HEK293 (cell line): ENCODE results near the gene ZNF425.

Experiments used
- CTCF ChIA-PET: fragments of 350-600 bp; formaldehyde crosslinking; extraction: SDS; loops from one replicate; lab custom pipeline; 2021; ENCODE audit warnings: antibody characterized with exemption; lab: Yijun Ruan, JAX
- POLR2A ChIA-PET: fragments of 300-600 bp; formaldehyde crosslinking; extraction: SDS; loops from one replicate; lab custom pipeline; 2020; ENCODE audit warnings: antibody characterized with exemption, inconsistent platforms; lab: Yijun Ruan, JAX
- H3K27ac ChIP-seq: fragments of 200-500 bp; sonication (Bioruptor generic); 2 replicates; pipeline ENCODE4 v1.5.1; 2014; ENCODE audit warnings: low read depth, low read length, control low read depth, inconsistent platforms; ENCODE audit errors: extremely low read depth
- H3K36me3 ChIP-seq, 2 experiments: fragments of 200-500 bp in 1 of 2; sonication (Bioruptor generic) in 1 of 2; 1 replicate in 1 of 2; 2 replicates in 1 of 2; pipeline ENCODE4 v1.5.1; 2014 to 2017; ENCODE audit warnings: inconsistent platforms in 2 of 2, low read length in 2 of 2; ENCODE audit not compliant: control insufficient read depth in 2 of 2, insufficient read depth in 1 of 2
- H3K4me1 ChIP-seq: fragments of 200-500 bp; sonication (Bioruptor generic); 2 replicates; pipeline ENCODE4 v1.5.1; 2014; ENCODE audit warnings: mild to moderate bottlenecking, low read length, inconsistent platforms; ENCODE audit not compliant: control insufficient read depth, insufficient read depth
- H3K4me3 ChIP-seq: 2 replicates; pipeline ENCODE4 v1.5.1; 2011; ENCODE audit warnings: low read depth, mild to moderate bottlenecking, control low read depth, low read length, moderate library complexity
- H3K9me3 ChIP-seq: fragments of 200-500 bp; sonication (Bioruptor generic); 2 replicates; pipeline ENCODE4 v1.5.1; 2014; ENCODE audit warnings: low read depth, low read length, inconsistent platforms; ENCODE audit not compliant: control insufficient read depth, insufficient read depth
- HOXC10 ChIP-seq: sonication (generic); formaldehyde crosslinking; IDR thresholded peaks from 2 replicates; pipeline ENCODE4 v1.8.1; 2023; ENCODE audit warnings: mild to moderate bottlenecking, missing genetic modification reagents
- KLF1 ChIP-seq: fragments of 450-650 bp; formaldehyde crosslinking; IDR thresholded peaks from 2 replicates; pipeline ENCODE4 v1.5.1; 2016; ENCODE audit warnings: missing biosample characterization, missing genetic modification characterization
- SETDB1 ChIP-seq: IDR thresholded peaks from one replicate; pipeline ENCODE4 v1.6.1; 2017; ENCODE audit warnings: mild to moderate bottlenecking, low read length, moderate library complexity, mixed read lengths; ENCODE audit not compliant: insufficient read length
- TCF7L2 ChIP-seq: IDR thresholded peaks from 2 replicates; pipeline ENCODE4 v1.6.1; 2011; ENCODE audit warnings: low read depth, mild to moderate bottlenecking, inconsistent platforms, low read length, moderate library complexity, borderline replicate concordance
- ZFHX2 ChIP-seq: fragments of 450-650 bp; formaldehyde crosslinking; conservative IDR thresholded peaks from 2 replicates; pipeline ENCODE4 v1.5.1; 2016; ENCODE audit warnings: missing biosample characterization, missing genetic modification characterization
- ZFP69B ChIP-seq: fragments of 450-650 bp; formaldehyde crosslinking; IDR thresholded peaks from 2 replicates; pipeline ENCODE4 v1.5.1; 2016; ENCODE audit warnings: missing biosample characterization, missing genetic modification characterization
- ZNF155 ChIP-seq: fragments of 450-650 bp; formaldehyde crosslinking; IDR thresholded peaks from 2 replicates; pipeline ENCODE4 v1.5.1; 2016; ENCODE audit warnings: missing biosample characterization, missing genetic modification characterization
- ZNF169 ChIP-seq: fragments of 450-650 bp; formaldehyde crosslinking; IDR thresholded peaks from 2 replicates; pipeline ENCODE4 v1.5.1; 2016; ENCODE audit warnings: missing biosample characterization, missing genetic modification characterization
- ZNF184 ChIP-seq: fragments of 450-650 bp; IDR thresholded peaks from 2 replicates; pipeline ENCODE4 v1.5.1; 2018; ENCODE audit warnings: missing biosample characterization, mild to moderate bottlenecking, missing genetic modification characterization
- ZNF202 ChIP-seq: fragments of 450-650 bp; formaldehyde crosslinking; IDR thresholded peaks from 2 replicates; pipeline ENCODE4 v1.5.1; 2016; ENCODE audit warnings: missing biosample characterization, missing genetic modification characterization, borderline replicate concordance
- ZNF280C ChIP-seq: fragments of 450-650 bp; formaldehyde crosslinking; IDR thresholded peaks from 2 replicates; pipeline ENCODE4 v1.5.1; 2016; ENCODE audit warnings: missing biosample characterization, missing genetic modification characterization
- ZNF513 ChIP-seq: fragments of 450-650 bp; IDR thresholded peaks from 2 replicates; pipeline ENCODE4 v1.5.1; 2018; ENCODE audit warnings: missing biosample characterization, missing genetic modification characterization
- ZNF558 ChIP-seq: fragments of 450-650 bp; formaldehyde crosslinking; IDR thresholded peaks from 2 replicates; pipeline ENCODE4 v1.5.1; 2016; ENCODE audit warnings: missing biosample characterization, missing genetic modification characterization
- ZNF571 ChIP-seq: fragments of 450-650 bp; formaldehyde crosslinking; IDR thresholded peaks from 2 replicates; pipeline ENCODE4 v1.5.0; 2017; ENCODE audit warnings: missing biosample characterization, missing genetic modification characterization
- ZNF596 ChIP-seq: fragments of 450-650 bp; IDR thresholded peaks from 2 replicates; pipeline ENCODE4 v1.5.0; 2018; ENCODE audit warnings: missing biosample characterization, mild to moderate bottlenecking, missing genetic modification characterization, moderate library complexity
- ZNF624 ChIP-seq: fragments of 450-650 bp; formaldehyde crosslinking; IDR thresholded peaks from 2 replicates; pipeline ENCODE4 v1.5.1; 2017; ENCODE audit warnings: missing biosample characterization, missing genetic modification characterization
- ZNF670 ChIP-seq: fragments of 450-650 bp; formaldehyde crosslinking; IDR thresholded peaks from 2 replicates; pipeline ENCODE4 v1.5.1; 2016; ENCODE audit warnings: missing biosample characterization, missing genetic modification characterization, low read depth
- ZNF785 ChIP-seq: fragments of 450-650 bp; formaldehyde crosslinking; IDR thresholded peaks from 2 replicates; pipeline ENCODE4 v1.5.1; 2016; ENCODE audit warnings: missing biosample characterization, missing genetic modification characterization
- TF ChIP-seq, protein P1 (sequence below): fragments of 450-650 bp; formaldehyde crosslinking; IDR thresholded peaks from 2 replicates; pipeline ENCODE4 v1.5.1; 2016; ENCODE audit warnings: missing biosample characterization, missing genetic modification characterization
- TF ChIP-seq, protein P2 (sequence below): fragments of 450-650 bp; formaldehyde crosslinking; IDR thresholded peaks from 2 replicates; pipeline ENCODE4 v1.5.1; 2017; ENCODE audit warnings: missing biosample characterization, mild to moderate bottlenecking, missing genetic modification characterization, moderate library complexity
- TF ChIP-seq, protein P3 (sequence below): fragments of 450-650 bp; formaldehyde crosslinking; IDR thresholded peaks from 2 replicates; pipeline ENCODE4 v1.5.1; 2016; ENCODE audit warnings: missing biosample characterization, missing genetic modification characterization

Gene ZNF425

DNA sequence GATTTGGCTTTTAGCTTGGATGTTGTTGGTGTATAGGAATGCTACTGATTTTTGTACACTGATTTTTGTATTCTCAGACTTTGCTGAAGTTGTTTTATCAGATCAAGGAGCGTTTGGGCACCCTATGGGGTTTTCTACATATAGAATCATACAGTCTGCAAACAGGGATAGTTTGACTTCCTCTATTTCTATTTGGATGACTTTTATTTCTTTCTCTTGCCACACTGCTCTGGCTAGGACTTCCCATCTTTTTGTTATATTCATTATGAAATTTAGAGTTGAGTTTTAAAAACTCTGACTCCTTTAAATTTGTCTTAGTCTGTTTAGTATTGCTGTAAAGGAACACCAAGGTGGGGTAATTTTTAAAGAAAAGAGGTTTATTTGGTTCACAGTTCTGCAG lies 40.3 kb downstream of the ZNF425 start:
- CTCF ChIA-PET: interaction anchor here (1.0 kb wide), 1 partner anchor 79 kb away, joined by 4 read pairs; no protein-coding TSS in a partner anchor
- Histone ChIP-seq H3K4me1 (no peaks in the 10 kb centered on the region), H3K4me3 (no peak overlapping the region), H3K36me3 (peaks cover 0 to 12% of the 10 kb centered on the region in 2 experiments; a peak in 2 of 3 replicates), H3K27ac (no peak overlapping the region), H3K9me3 (no peaks in the 10 kb centered on the region)
- TF ChIP-seq HOXC10 (no peak), KLF1 (no peak), ZNF596 (tag by site-specific recombination) (no peak), ZNF169 (tag by site-specific recombination) (no peak), ZNF513 (tag by site-specific recombination) (no peak), ZNF624 (no peak), ZNF785 (tag by site-specific recombination) (no peak), ZNF202 (tag by site-specific recombination) (no peak)
- TF ChIP-seq, protein P1, sequence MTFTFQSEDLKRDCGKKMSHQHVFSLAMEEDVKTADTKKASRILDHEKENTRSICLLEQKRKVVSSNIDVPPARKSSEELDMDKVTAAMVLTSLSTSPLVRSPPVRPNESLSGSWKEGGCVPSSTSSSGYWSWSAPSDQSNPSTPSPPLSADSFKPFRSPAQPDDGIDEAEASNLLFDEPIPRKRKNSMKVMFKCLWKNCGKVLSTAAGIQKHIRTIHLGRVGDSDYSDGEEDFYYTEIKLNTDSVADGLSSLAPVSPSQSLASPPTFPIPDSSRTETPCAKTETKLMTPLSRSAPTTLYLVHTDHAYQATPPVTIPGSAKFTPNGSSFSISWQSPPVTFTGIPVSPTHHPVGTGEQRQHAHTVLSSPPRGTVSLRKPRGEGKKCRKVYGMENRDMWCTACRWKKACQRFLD (tag by site-specific recombination): no peak
- TF ChIP-seq, protein P2, sequence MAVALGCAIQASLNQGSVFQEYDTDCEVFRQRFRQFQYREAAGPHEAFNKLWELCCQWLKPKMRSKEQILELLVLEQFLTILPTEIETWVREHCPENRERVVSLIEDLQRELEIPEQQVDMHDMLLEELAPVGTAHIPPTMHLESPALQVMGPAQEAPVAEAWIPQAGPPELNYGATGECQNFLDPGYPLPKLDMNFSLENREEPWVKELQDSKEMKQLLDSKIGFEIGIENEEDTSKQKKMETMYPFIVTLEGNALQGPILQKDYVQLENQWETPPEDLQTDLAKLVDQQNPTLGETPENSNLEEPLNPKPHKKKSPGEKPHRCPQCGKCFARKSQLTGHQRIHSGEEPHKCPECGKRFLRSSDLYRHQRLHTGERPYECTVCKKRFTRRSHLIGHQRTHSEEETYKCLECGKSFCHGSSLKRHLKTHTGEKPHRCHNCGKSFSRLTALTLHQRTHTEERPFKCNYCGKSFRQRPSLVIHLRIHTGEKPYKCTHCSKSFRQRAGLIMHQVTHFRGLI: no peak
- TF ChIP-seq, protein P3, sequence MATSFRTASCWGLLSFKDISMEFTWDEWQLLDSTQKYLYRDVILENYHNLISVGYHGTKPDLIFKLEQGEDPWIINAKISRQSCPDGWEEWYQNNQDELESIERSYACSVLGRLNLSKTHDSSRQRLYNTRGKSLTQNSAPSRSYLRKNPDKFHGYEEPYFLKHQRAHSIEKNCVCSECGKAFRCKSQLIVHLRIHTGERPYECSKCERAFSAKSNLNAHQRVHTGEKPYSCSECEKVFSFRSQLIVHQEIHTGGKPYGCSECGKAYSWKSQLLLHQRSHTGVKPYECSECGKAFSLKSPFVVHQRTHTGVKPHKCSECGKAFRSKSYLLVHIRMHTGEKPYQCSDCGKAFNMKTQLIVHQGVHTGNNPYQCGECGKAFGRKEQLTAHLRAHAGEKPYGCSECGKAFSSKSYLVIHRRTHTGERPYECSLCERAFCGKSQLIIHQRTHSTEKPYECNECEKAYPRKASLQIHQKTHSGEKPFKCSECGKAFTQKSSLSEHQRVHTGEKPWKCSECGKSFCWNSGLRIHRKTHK: no peak
- POLR2A ChIA-PET: no interaction called here

- no peak overlapping the region for H3K4me3 ChIP-seq
- ChIA-PET POLR2A (interaction anchor here (0.7 kb wide), 1 partner anchor 111 kb away, joined by 10 read pairs; no protein-coding TSS in a partner anchor), CTCF (interaction anchor here (0.9 kb wide), 1 partner anchor 18 kb away, joined by 3 read pairs; no protein-coding TSS in a partner anchor)
- no peaks in the 10 kb centered on the region for H3K4me1 ChIP-seq
- H3K36me3 ChIP-seq: peaks cover 0 to 23% of the 10 kb centered on the region in 2 experiments; a peak in 2 of 3 replicates
- TF ChIP-seq ZNF670 (no peak), TCF7L2 (no peak), ZFHX2 (tag by site-specific recombination) (no peak), ZNF280C (tag by site-specific recombination) (no peak), ZNF155 (tag by site-specific recombination) (no peak), ZNF184 (no peak), ZFP69B (no peak), SETDB1 (peak; percentile 61), ZNF571 (tag by site-specific recombination) (no peak), ZNF558 (peak; percentile 81)
- no peak overlapping the region for H3K27ac ChIP-seq
- H3K9me3 ChIP-seq: no peaks in the 10 kb centered on the region
Observed at GRCh38 chr7:149084407-149084806, 41.7 kb downstream of the ZNF425 start.
